SH-SY5Y (cell line): Measurements from ENCODE around the gene CDK16.

Experiments used
- GATA2 ChIP-seq: IDR thresholded peaks from 2 replicates; pipeline ENCODE4 v1.6.1; 2011; ENCODE audit warnings: mild to moderate bottlenecking, low read depth, low read length
- GATA3 ChIP-seq: IDR thresholded peaks from 2 replicates; pipeline ENCODE4 v1.6.1; 2011; ENCODE audit warnings: low read depth, mild to moderate bottlenecking, low read length, moderate library complexity

DNA sequence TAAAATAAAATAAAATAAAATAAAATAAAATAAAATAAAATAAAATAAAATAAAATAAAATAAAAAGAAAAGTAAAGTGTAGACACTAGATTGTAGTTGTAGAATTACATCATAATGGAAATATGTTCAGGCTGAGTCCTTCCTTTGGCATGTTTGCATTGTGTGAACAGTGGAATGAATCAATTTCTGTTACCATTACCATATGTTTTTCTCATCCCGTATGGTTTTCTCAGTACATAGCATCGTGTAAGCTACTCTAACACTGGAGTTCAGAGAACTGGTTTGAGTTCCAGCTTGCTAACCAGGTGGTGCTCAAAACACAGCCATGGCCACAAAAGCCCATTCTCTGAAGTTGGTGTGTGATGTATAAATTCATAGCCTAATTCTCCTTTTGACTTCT is 60.2 kb downstream of the CDK16 start:
- TF ChIP-seq GATA2 (no peak), GATA3 (no peak)
